ENCODE results near the gene RTN4R.
"Not testable (repeated sequence)": the region's sequence is repeated elsewhere in the genome, so short reads cannot be mapped to it uniquely, and the experiment has no call there.

GRCh38 chr22:20278726-20279490, 10.8 kb upstream of the RTN4R start:
- not testable (repeated sequence) for TF ChIP-seq SIN3A (conservative IDR thresholded peaks at IDR 0.05 in 1 of 2, IDR thresholded peaks at IDR 0.05 in 1 of 2; ENCODE audit: low read depth in 1 of 2, low read length in 2 of 2); CTCF (IDR thresholded peaks at IDR 0.05; ENCODE audit: control extremely low read depth in 1 of 3, insufficient read depth in 1 of 3, low read depth in 1 of 3, low read length in 3 of 3); HDAC6 (IDR thresholded peaks at IDR 0.05; ENCODE audit: low read depth, low read length); POLR2AphosphoS5 (IDR thresholded peaks at IDR 0.05; ENCODE audit: low read depth, low read length); POLR2A (IDR thresholded peaks at IDR 0.05; ENCODE audit: control extremely low read depth in 1 of 2, low read depth in 2 of 2, low read length in 2 of 2); JUND (IDR thresholded peaks at IDR 0.05; ENCODE audit: low read length); PHF8 (conservative IDR thresholded peaks at IDR 0.05; ENCODE audit: low read depth, low read length); RBBP5 (IDR thresholded peaks at IDR 0.05; ENCODE audit: borderline replicate concordance, low read depth, low read length)

Data from H1 (cell line).